NCI-H1694 (cell line): Measurements from ENCODE around the gene ZMYND11.

Experiments used
- DNase-seq: peaks from one replicate; lab custom pipeline; 2025; lab: John Stamatoyannopoulos, UW

Gene ZMYND11

DNA sequence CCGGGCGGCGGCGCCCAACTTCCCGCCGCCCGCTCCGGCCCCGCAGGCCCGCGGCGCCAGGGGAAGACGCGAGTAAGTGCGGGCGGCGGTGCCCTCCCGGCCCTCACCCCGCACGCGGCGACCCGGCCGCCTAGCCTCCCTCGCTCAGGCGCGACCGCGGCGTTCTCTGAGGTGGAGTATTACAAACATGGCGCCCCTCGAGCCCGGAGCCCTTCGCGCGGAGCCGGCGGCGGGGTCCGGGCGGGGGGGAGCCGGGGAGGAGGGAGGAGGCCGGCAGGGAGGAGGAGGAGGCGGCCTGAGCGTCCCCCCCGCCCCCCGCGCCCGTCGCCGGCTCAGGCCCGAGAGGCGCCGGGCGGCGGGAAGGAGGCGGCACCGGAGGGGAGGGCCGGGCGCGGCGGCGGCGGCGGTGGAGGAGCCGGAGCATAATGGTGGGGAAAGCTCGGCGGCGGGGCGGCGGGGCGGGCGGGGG lies at the start of gene ZMYND11:
Gene ZMYND11 (plus strand): TSS at position 324 of the 469 bp plus-strand sequence. CDS start 44,558 bp downstream, outside the sequence.
- DNase-seq: no peak

GRCh38 chr10:86031-86430 lies 49.2 kb upstream of the ZMYND11 start:
- DNase-seq: no peak

DNA sequence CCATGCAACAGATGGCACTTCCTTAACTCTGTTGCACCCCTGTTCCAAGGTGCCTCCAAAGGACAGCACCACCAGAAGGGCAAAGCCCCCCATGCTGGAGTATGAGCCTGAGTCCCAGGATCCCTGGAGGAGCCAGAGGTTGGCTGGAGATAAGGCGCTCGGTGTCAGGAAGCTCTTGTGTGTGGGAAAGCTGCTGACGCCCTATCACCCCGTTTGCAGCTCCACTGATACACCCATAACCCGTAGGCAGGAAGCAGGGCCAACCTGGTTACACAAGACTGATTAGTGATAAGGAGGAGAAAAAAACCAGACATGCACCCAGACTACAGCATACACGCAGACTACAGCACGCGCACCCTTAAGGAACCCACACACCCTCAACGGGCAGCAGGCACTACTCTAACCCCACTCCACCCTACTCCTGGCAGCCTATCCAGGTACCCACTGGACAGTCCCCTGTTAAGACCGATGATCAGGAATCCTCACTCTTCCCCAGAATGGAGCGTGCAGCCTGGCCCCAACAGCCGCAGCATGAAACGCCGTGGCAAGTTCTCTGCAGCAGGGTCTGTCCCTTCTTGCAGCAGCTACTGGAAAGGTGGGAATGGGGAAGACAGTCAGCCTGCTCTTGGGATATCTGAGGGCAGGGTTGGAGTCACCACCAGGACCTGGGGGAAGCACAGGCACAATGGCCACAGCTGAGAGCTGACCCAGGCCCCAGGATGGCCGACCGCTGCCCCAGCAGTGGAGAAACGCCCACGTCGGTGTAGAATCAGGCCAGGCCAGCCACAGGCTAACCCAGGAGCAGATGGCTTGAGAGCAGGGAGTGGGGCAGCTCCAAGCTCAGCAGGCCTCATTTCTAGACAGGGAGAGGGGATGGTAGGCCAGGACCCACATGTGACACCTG lies 47.8 kb upstream of the ZMYND11 start:
- no peak for DNase-seq

- no peak for DNase-seq
Measured at GRCh38 chr10:88253-88652, 47.0 kb upstream of the ZMYND11 start.

DNA sequence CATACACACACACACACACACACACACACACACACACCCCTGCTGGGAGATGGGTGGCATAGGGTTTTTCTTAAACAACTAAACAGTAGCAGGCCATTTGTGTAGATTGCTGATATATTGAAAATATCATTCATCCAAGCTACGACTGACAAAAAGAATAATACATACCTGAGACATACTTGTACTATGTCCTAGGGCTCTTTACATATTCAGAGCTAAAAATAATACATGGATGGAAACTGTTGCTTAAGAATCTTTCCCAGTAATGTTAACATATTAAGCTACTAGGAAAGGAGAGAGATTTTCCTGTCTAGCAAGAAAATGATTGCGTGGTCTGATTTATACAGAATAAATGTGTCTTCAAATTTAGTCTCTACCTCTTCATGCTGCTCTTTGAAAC lies 46.0 kb upstream of the ZMYND11 start:
- DNase-seq: no peak

GRCh38 chr10:90161-90560 lies 45.1 kb upstream of the ZMYND11 start:
- no peak for DNase-seq

GRCh38 chr10:91313-91712 lies 43.9 kb upstream of the ZMYND11 start:
- DNase-seq: no peak

- no peak for DNase-seq
Measured at GRCh38 chr10:92153-92552, 43.1 kb upstream of the ZMYND11 start.

DNA sequence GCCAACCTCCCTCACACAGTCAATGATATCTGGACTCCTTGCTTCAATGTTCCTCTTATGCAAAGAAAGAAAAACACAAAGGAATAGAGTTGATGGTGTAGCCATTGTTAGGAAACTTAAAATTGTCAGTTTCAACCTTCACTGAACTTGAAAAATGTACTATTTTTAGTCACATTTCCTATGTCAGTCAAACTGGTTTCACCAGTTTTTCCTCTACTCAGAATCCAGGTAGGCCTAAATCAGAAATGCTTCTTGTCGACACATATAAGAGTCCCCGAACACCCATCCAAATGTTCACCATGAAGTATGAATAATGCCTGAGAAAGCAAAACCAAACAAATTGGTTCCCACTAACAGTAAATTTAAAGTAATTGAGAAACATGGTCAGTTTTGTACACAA lies 42.4 kb upstream of the ZMYND11 start:
- DNase-seq: no peak

DNA sequence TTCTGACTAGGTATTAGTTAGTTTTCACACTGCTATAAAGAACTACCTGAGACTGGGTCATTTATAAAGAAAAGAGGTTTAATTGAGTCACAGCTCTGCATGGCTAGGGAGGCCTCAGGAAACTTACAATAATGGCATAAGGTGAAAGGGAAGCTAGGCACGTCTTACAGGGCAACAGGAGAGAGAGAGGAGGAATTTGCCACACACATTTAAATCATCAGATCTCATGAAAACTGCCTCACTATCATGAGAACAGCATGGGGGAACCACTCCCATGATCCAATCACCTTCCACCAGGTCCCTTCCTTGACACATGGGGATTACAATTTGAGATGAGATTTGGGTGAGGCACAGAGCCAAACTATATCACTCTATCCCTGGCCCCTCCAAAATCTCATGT lies 40.6 kb upstream of the ZMYND11 start:
- no peak for DNase-seq

- no peak for DNase-seq
Measured at GRCh38 chr10:95356-96115, 39.7 kb upstream of the ZMYND11 start.

GRCh38 chr10:96466-96865 lies 38.8 kb upstream of the ZMYND11 start:
- DNase-seq: no peak

- DNase-seq: no peak
Measured at GRCh38 chr10:104416-104815, 30.8 kb upstream of the ZMYND11 start.

GRCh38 chr10:104862-105565 lies 30.2 kb upstream of the ZMYND11 start:
- DNase-seq: no peak

DNA sequence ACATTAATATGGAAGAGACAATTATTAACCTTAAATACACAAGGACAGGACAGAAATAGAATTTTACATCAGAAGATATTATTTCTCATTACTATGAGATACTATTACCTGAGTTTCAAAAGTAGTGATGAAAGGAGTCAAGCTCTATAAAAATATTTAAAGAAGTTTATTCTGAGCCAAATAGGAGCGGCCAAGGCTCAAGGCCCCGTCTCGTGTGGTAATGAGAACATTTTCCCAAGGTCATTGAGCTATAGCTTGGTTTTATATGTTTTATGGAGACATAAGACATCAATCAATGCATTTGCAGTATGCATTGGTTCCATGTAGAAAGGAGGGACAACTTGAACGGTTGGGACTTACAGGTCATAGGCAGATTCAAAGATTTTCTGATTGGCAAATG lies 29.4 kb upstream of the ZMYND11 start:
- DNase-seq: no peak

- DNase-seq: no peak
Measured at GRCh38 chr10:106740-107139, 28.5 kb upstream of the ZMYND11 start.

GRCh38 chr10:112246-112645 lies 23.0 kb upstream of the ZMYND11 start:
- no peak for DNase-seq

GRCh38 chr10:124874-125273 lies 10.4 kb upstream of the ZMYND11 start:
- no peak for DNase-seq

- no peak for DNase-seq
Measured at GRCh38 chr10:127612-128432, 7.4 kb upstream of the ZMYND11 start.

GRCh38 chr10:129810-130209 lies 5.4 kb upstream of the ZMYND11 start:
- no peak for DNase-seq
